Measurements from ENCODE around the gene SIAH1.

- TF ChIP-seq CTCF (IDR thresholded peaks at IDR 0.05): no peak
- TF ChIP-seq POLR2A (IDR thresholded peaks at IDR 0.05): no peak
Measured at GRCh38 chr16:48317026-48317425, 68.2 kb downstream of the SIAH1 start.
